MCF 10A (cell line): ENCODE results near the gene CEACAM5. TPM values are rescaled to one million over a fixed set of nuclear protein-coding genes. Genes with fewer than 3 reads are reported as not detected.
A peak's percentile ranks its signal among the peaks of the same experiment; 100 is the strongest.

ENCODE experiments used
- BruUV-seq: library from RNA; stranded (reverse); fragments of 400-500 nt; replicated peaks from 2 replicates; lab custom pipeline; 2021; lab: Mats Ljungman, UMichigan
- CTCF ChIA-PET: fragments of 300-600 bp; sonication (Branson Sonifier 250); formaldehyde crosslinking; extraction: SDS; loops from one replicate; lab custom pipeline; 2021; ENCODE audit warnings: antibody characterized with exemption, inconsistent platforms; lab: Yijun Ruan, JAX
- POLR2A ChIA-PET: fragments of 300-600, 350-650 bp; sonication (Branson Sonifier 250); formaldehyde crosslinking; extraction: SDS; loops from one replicate; lab custom pipeline; 2020; ENCODE audit warnings: antibody characterized with exemption, inconsistent platforms; lab: Yijun Ruan, JAX
- DNase-seq: peaks from one replicate; pipeline ENCODE4 v3.0.0-alpha.2; 2018; ENCODE audit not compliant: unreplicated experiment
- H3K27ac Mint-ChIP-seq: one replicate; pipeline ENCODE4 v1.8.0; 2022; ENCODE audit warnings: mild to moderate bottlenecking, low read depth, mixed read lengths; ENCODE audit not compliant: unreplicated experiment
- H3K27me3 Mint-ChIP-seq: one replicate; pipeline ENCODE4 v1.8.0; 2022; ENCODE audit warnings: mixed read lengths; ENCODE audit not compliant: insufficient read depth, unreplicated experiment
- H3K36me3 Mint-ChIP-seq: one replicate; pipeline ENCODE4 v1.8.0; 2022; ENCODE audit warnings: mild to moderate bottlenecking, moderate library complexity, mixed read lengths; ENCODE audit not compliant: insufficient read depth, unreplicated experiment
- H3K4me1 Mint-ChIP-seq: one replicate; pipeline ENCODE4 v1.8.0; 2022; ENCODE audit warnings: mixed read lengths; ENCODE audit not compliant: insufficient read depth, unreplicated experiment
- H3K4me3 Mint-ChIP-seq: one replicate; pipeline ENCODE4 v1.8.0; 2022; ENCODE audit warnings: mild to moderate bottlenecking, moderate library complexity, mixed read lengths; ENCODE audit not compliant: unreplicated experiment
- H3K9me3 Mint-ChIP-seq: one replicate; pipeline ENCODE4 v1.8.0; 2022; ENCODE audit warnings: mixed read lengths; ENCODE audit not compliant: unreplicated experiment
- CTCF ChIP-seq: fragments of 200-600 bp; IDR thresholded peaks from one replicate; pipeline ENCODE4 v1.8.0; 2022; ENCODE audit warnings: antibody characterized with exemption, mild to moderate bottlenecking; ENCODE audit not compliant: unreplicated experiment
- intact Hi-C: fragments of 100-400 bp; cut with micrococcal nuclease; formaldehyde crosslinking; loops from 2 replicates; pipeline ENCODE4 v1.14.1; 2022
- total RNA-seq: library from RNA; stranded (reverse); gene quantifications from 2 replicates; pipeline ENCODE4 v1.2.3, GENCODE V29; 2022

CEACAM5 gene
- total RNA-seq, 1 experiment from 2014 or later = not detected

GRCh38 chr19:41688687-41689086 lies 19.7 kb upstream of the CEACAM5 start:
- H3K27me3 Mint-ChIP-seq = peaks cover 71% of the 10 kb centered on the region
- no TSS peak for BruUV-seq
- CTCF ChIA-PET = interaction anchor here (0.9 to 1.1 kb wide), 3 partner anchors 13 to 107 kb away, joined by 3 to 4 read pairs (median 4); no protein-coding TSS in a partner anchor

DNA sequence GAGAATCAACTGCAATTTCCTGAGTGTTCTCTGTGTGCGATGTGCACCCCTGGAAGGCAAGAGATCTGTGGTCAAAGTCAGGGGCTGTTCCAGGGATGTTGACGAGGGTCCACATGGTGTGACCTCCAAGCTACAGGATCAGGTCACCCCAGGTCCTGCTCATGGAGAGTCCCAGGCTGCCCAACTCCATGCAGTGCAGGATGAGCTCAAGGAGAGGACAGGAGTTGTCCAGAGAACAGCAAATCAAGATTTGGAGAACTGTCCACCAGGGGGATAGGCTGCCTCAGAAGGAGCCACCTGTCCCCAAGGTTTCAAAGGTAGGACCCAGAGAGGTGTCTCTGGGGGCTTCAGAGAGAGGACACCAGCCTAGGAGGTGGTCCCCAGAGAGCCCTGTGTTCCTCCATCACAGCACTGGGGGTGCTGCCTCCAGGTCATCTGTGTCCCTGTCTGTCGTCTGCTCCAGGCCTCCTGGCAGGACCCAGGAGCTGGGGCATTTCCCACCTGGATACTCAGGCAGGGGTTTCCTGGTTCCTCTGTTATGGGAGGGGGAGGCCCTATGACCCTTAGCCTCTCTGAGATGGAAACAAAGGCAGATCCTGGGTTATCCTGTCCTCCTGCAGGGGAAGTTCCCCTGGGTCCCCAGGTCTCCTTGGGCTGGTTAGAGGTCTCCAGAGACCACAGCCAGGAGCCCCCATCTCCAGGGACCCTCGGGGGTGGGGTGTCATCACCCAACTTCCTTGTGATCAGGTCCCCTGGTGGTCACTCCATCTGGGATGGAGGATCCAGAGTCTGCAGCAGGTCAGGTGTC lies 18.2 kb upstream of the CEACAM5 start:
- ChIA-PET POLR2A (no interaction called here), CTCF (interaction anchor here (0.6 to 2.9 kb wide), 4 partner anchors 12 to 49 kb away, joined by 3 to 29 read pairs (median 6); no protein-coding TSS in a partner anchor)
- peak; percentile 16 for TF ChIP-seq CTCF
- H3K4me3 Mint-ChIP-seq = no peak overlapping the region
- H3K9me3 Mint-ChIP-seq = no peaks in the 10 kb centered on the region
- no peak overlapping the region for H3K27ac Mint-ChIP-seq
- H3K27me3 Mint-ChIP-seq = peaks cover 56% of the 10 kb centered on the region
- BruUV-seq = no TSS peak
- H3K4me1 Mint-ChIP-seq = no peaks in the 10 kb centered on the region
- no peak for DNase-seq
- H3K36me3 Mint-ChIP-seq = no peaks in the 10 kb centered on the region
- intact Hi-C loops = loop anchor here (5.0 kb wide), 1 partner anchor 48 kb away; no protein-coding TSS in a partner anchor

More at GRCh38 chr19:41688687-41689086, 19.7 kb upstream of the CEACAM5 start:
- no peaks in the 10 kb centered on the region for H3K36me3 Mint-ChIP-seq
- H3K9me3 Mint-ChIP-seq = no peaks in the 10 kb centered on the region
- no peak overlapping the region for H3K27ac Mint-ChIP-seq
- no peaks in the 10 kb centered on the region for H3K4me1 Mint-ChIP-seq
- POLR2A ChIA-PET = no interaction called here
- intact Hi-C loops = no loop called here
- H3K4me3 Mint-ChIP-seq = no peak overlapping the region
- no peak for DNase-seq
- no peak for TF ChIP-seq CTCF

DNA sequence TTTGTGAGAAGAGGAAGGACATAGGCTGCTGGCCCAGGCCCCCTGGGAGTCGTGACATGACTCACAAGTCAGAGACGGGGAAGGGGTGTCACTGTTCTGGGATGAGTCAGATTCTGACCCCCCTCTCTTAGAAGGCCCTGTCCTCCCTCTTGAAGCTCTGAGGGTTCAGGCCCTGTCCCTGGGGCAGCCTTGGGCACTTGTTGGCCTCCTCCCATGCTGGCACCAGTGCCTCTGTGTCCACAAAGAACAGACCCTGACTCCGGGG lies 17.7 kb upstream of the CEACAM5 start:
- Mint-ChIP-seq H3K27ac (no peak overlapping the region), H3K9me3 (no peaks in the 10 kb centered on the region), H3K36me3 (no peaks in the 10 kb centered on the region), H3K27me3 (peaks cover 51% of the 10 kb centered on the region), H3K4me1 (no peaks in the 10 kb centered on the region), H3K4me3 (no peak overlapping the region)
- no TSS peak for BruUV-seq
- intact Hi-C loops = loop anchor here (5.0 kb wide), 1 partner anchor 48 kb away; no protein-coding TSS in a partner anchor
- TF ChIP-seq CTCF = no peak
- POLR2A ChIA-PET = no interaction called here
- DNase-seq = no peak
- CTCF ChIA-PET = interaction anchor here (0.6 to 2.9 kb wide), 6 partner anchors 11 to 167 kb away, joined by 4 to 29 read pairs (median 6); no protein-coding TSS in a partner anchor

DNA sequence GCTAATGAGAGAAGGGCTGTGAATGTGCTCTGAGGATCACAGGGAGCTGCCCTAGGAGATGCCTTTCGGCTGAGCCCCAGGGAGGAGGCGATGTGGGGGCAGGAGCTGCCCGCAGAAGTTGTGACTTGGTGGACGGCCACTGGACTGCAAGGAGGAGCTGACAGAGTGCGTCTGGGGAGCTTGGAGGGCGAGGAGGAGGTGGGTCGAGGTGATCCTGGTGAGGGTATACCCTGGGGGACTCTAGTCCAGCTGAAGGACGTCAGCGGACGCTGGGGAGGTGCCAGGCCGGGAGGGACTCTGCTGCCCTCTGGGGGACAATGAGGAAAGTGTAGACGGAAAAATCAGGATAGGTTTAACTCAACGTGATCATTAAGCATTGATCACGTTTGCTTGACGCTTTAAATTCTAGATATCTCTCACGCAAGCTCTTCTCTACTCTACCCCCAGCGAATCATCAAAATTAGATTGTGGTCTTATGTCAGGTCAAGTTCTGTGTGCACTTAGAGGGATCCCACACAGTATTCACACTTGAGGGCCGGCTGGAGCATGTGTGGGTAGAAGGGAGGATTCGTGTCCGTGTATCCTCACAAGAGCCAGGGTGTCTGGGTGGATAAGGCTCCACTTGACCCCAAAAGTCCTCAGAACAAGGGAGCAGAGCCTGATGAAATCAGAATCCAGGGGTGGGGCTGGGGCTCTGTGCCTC lies 17.0 kb upstream of the CEACAM5 start:
- CTCF ChIA-PET = interaction anchor here (0.6 to 2.9 kb wide), 11 partner anchors 9 to 1223 kb away, joined by 3 to 29 read pairs (median 4); no protein-coding TSS in a partner anchor
- no peaks in the 10 kb centered on the region for H3K4me1 Mint-ChIP-seq
- peak; percentile 46 for TF ChIP-seq CTCF
- peak; percentile 40 for DNase-seq
- no peaks in the 10 kb centered on the region for H3K36me3 Mint-ChIP-seq
- no peak overlapping the region for H3K27ac Mint-ChIP-seq
- no peaks in the 10 kb centered on the region for H3K9me3 Mint-ChIP-seq
- H3K27me3 Mint-ChIP-seq = peaks cover 57% of the 10 kb centered on the region
- POLR2A ChIA-PET = no interaction called here
- no peak overlapping the region for H3K4me3 Mint-ChIP-seq
- intact Hi-C loops = loop anchor here (5.0 kb wide), 1 partner anchor 49 kb away; no protein-coding TSS in a partner anchor
- no TSS peak for BruUV-seq
